GM10248 (cell line): ENCODE results near the gene ILF3.

Source experiments
- CTCF ChIA-PET: fragments of 300-600 bp; sonication (Branson Sonifier 250); formaldehyde crosslinking; extraction: SDS; loops from one replicate; lab custom pipeline; 2021; ENCODE audit warnings: antibody characterized with exemption; lab: Yijun Ruan, JAX
- POLR2A ChIA-PET: fragments of 350-650 bp; sonication (Branson Sonifier 250); formaldehyde crosslinking; extraction: SDS; loops from one replicate; lab custom pipeline; 2020; ENCODE audit warnings: antibody characterized with exemption; lab: Yijun Ruan, JAX
- DNase-seq: peaks from one replicate; pipeline ENCODE4 v3.0.0; 2012; ENCODE audit errors: extremely low spot score
- TF ChIP-seq, protein P1 (sequence below): IDR thresholded peaks from 2 replicates; pipeline ENCODE4 v1.5.1; 2012; ENCODE audit warnings: mild to moderate bottlenecking, low read depth; ENCODE audit errors: extremely low read depth, missing control alignments, control extremely low read depth

ILF3 gene

DNA sequence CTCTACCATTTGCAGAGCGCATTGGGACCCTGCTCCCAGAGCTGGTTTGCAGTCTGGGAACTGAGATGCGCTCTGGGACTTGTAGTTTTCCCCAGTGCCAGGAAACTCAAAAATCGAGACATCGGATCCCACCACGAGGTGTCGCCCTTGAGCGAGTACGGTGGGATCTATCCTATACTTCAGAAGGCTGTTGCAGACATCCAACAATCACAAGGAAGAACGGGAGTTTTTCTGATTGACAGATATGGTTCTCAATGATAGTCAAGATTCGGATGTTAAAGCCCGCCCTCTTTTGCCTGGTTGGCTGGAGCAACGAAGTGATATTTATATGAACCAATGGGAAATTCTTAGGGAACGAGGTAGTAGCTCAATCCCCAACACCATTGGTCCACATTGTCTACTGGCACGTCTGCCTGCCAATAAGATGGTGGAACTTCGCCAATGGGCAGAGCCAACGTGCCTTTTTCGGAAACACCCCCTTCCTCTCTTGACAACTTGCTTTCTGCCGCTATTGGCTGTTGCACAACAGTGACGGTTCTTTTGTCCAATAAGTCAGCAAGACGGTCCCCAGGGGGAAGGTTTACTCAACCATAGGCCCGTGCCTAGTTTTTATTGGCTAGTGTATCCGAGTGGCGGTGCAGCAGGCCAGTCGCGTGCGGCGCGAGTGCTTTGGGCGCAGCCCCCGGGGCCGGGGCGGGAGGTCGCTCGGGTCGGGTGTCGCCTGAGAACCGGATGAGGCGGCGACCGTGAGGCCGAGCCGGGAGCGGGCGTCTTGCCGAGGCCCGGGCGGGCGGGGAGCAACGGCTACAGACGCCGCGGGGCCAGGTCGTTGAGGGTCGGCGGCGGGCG is 63.4 kb downstream of the ILF3 start, which contains the start of gene DNM2:
Gene DNM2 (plus strand): TSS at position 724 of the 849 bp plus-strand sequence. CDS start 164 bp downstream, outside the sequence.
- CTCF ChIA-PET = interaction anchor here (0.6 to 9.7 kb wide), 53 partner anchors 9 to 376 kb away, joined by 3 to 107 read pairs (median 5); partner anchors contain the start of genes CARM1, QTRT1 and TMED1
- POLR2A ChIA-PET = interaction anchor here (0.6 to 1.0 kb wide), 5 partner anchors 10 to 147 kb away, joined by 4 to 8 read pairs (median 4); no protein-coding TSS in a partner anchor
- TF ChIP-seq, protein P1, sequence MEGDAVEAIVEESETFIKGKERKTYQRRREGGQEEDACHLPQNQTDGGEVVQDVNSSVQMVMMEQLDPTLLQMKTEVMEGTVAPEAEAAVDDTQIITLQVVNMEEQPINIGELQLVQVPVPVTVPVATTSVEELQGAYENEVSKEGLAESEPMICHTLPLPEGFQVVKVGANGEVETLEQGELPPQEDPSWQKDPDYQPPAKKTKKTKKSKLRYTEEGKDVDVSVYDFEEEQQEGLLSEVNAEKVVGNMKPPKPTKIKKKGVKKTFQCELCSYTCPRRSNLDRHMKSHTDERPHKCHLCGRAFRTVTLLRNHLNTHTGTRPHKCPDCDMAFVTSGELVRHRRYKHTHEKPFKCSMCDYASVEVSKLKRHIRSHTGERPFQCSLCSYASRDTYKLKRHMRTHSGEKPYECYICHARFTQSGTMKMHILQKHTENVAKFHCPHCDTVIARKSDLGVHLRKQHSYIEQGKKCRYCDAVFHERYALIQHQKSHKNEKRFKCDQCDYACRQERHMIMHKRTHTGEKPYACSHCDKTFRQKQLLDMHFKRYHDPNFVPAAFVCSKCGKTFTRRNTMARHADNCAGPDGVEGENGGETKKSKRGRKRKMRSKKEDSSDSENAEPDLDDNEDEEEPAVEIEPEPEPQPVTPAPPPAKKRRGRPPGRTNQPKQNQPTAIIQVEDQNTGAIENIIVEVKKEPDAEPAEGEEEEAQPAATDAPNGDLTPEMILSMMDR = peak; percentile 73
- peak; percentile 97 for DNase-seq

DNA sequence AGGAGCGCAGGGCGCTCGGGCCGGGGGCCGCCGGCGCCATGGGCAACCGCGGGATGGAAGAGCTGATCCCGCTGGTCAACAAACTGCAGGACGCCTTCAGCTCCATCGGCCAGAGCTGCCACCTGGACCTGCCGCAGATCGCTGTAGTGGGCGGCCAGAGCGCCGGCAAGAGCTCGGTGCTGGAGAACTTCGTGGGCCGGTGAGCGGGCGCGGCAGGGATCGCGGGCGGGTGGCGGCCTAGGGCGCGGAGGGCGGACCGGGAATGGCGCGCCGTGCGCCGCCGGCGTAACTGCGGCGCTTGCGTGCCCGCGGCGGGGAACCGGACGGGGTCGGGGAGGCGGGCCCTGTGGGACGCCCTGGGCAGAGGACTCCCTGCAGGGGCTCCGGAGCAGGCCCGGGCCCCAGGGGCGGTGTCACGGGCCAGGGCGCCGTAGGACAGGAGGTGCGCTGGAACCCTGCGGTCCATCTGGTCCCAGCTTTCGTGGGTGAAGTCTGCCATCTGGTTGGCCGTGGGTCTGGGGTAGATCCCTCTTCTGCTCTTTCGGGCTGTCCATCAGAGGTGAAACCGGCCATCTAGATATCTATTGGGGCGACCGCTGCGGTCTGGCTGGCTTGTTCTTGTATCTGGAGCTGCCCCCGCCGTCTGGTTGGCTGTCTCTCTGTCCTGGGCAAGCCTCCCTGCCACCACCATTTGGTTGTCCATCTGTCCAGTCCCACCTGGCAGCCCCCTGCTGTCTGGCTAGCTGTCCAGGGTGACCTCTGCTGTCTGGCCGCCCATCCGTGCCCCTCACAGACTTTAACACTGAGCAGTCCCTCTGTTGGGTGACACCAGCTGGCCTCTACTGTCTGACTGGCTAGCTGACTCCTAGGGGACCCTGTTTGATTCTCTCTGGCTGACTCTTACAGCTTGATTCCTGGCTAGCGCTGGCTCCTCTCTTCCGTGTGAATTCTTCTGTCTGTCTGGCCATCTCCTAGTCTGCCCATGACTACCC is 64.4 kb downstream of the ILF3 start:
- peak; percentile 55 for DNase-seq
- ChIA-PET CTCF (interaction anchor here (0.6 to 9.7 kb wide), 46 partner anchors 10 to 375 kb away, joined by 3 to 107 read pairs (median 6); partner anchors contain the start of genes CARM1, QTRT1 and TMED1), POLR2A (interaction anchor here (0.6 to 1.0 kb wide), 4 partner anchors 9 to 158 kb away, joined by 3 to 8 read pairs (median 4); no protein-coding TSS in a partner anchor)
- TF ChIP-seq, protein P1 = no peak

DNA sequence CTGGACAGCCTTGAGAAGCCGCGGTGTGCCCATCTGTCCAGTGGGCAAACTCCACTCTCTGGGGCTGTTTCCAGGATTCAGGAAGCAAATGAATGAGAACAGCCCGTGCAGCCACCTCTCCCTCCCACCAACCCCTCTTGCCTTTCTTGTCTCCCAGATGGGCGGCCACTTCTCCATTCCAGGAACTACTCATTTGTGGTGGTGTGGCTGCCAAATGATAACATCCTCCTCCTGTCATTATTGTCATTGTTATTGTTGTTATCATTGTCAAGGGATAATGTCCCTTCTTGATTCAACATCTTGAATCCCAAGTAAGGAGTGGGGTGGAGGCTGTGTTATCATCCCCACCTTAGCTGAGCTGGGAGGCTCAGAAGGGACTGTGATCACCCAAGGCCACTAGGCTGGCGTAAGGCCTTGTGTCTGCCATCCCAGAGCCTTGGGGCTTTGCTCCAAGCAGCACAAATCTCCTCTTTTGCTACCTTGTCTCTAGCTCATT is 65.4 kb downstream of the ILF3 start:
- no peak for DNase-seq
- ChIA-PET CTCF (interaction anchor here (1.1 to 9.7 kb wide), 6 partner anchors 14 to 178 kb away, joined by 3 to 107 read pairs (median 18); partner anchors contain the start of gene QTRT1), POLR2A (interaction anchor here (0.6 kb wide), 1 partner anchor 157 kb away, joined by 3 read pairs; no protein-coding TSS in a partner anchor)
- TF ChIP-seq, protein P1 = no peak

DNA sequence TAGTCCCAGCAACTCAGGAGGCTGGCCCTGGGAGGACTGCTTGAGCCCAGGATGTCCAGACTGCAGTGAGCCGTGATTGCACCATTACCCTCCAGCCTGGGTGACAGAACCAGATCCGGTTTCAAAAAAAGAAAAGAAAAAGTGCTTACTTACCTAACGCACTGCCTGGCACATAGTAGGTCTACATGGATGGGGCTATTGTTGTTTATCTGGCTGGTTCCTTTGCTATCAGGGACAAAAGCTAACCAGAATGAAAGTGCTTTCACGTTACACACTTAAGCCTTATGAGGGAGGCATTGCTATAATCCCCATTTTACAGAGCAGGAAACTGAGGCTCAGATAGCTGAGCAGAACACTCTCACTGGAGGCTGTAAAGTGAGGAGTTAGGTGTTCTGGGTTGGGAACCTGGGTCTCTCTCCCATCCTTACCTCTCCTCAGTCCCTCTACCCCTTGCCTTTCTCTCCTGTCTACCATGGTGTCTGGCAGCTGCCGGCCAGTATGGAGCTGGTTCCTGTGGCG is 66.5 kb downstream of the ILF3 start:
- DNase-seq = no peak
- POLR2A ChIA-PET = interaction anchor here (0.7 kb wide), 1 partner anchor 101 kb away, joined by 3 read pairs; no protein-coding TSS in a partner anchor
- CTCF ChIA-PET = interaction anchor here (0.8 to 9.7 kb wide), 2 partner anchors 11 to 144 kb away, joined by 3 to 107 read pairs; no protein-coding TSS in a partner anchor
- TF ChIP-seq, protein P1 = no peak

DNA sequence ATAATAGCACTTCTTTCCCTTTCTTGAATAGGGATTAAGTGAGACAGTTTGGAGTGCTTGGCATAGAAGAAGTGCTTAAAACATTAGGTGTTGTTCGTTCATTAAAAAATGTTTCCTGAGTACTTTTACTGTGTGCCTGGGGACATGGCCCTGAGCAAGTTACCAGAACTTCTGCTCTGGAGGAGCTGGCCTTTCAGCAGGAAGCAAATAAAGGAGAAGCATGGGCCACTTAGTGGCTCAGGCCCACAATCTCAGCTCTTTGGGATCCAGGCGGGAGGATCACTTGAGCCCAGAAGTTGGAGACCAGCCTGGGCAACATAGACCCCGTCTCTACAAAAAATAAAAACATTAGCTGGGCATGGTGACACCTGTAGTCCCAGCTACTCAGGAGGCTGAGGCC is 69.4 kb downstream of the ILF3 start:
- TF ChIP-seq, protein P1 = no peak
- DNase-seq = no peak
- ChIA-PET POLR2A (no interaction called here), CTCF (interaction anchor here (0.8 to 9.7 kb wide), 2 partner anchors 141 to 142 kb away, joined by 3 to 107 read pairs; no protein-coding TSS in a partner anchor)
